Ovary (tissue), 9 donors: ENCODE results near the gene ENTR1. TPM values are rescaled to one million over a fixed set of nuclear protein-coding genes. Genes with fewer than 3 reads are reported as not detected.

Source experiments
- DNase-seq, 5 donors: peaks; one replicate each; pipeline ENCODE4 v3.0.0-alpha.2; 2019 to 2020
- H3K27ac ChIP-seq, 2 donors: fragments of 200-600 bp; one replicate each; pipeline versions ENCODE4 v1.5.1 to v1.8.0; 2019 to 2022
- H3K27me3 ChIP-seq: fragments of 200-600 bp; one replicate; pipeline ENCODE4 v1.8.0; 2022
- H3K36me3 ChIP-seq: fragments of 200-600 bp; sonication (generic); one replicate; pipeline ENCODE4 v1.5.1; 2019
- H3K4me1 ChIP-seq: one replicate; pipeline ENCODE4 v1.8.1; 2013; ENCODE audit warnings: mild to moderate bottlenecking, moderate library complexity; ENCODE audit not compliant: insufficient read depth
- H3K4me3 ChIP-seq: fragments of 200-600 bp; sonication (generic); one replicate; pipeline ENCODE4 v1.5.1; 2017
- H3K9me3 ChIP-seq, 2 donors: fragments of 200-600 bp in 1 of 2; sonication (generic) in 1 of 2; one replicate each; pipeline versions ENCODE4 v1.5.1 to v1.8.1; 2013 to 2019; ENCODE audit warnings: mild to moderate bottlenecking in 1 of 2, moderate library complexity in 1 of 2
- CTCF ChIP-seq, 3 donors: fragments of 450-650 bp in 2 of 3; fragments of 200-600 bp in 1 of 3; IDR thresholded peaks; one replicate each; pipeline versions ENCODE4 v1.5.1 to v1.8.0; 2016 to 2022; ENCODE audit warnings: antibody characterized with exemption in 3 of 3, mild to moderate bottlenecking in 1 of 3
- EP300 ChIP-seq: sonication (generic); formaldehyde crosslinking; IDR thresholded peaks from one replicate; pipeline ENCODE4 v1.6.1; 2017; ENCODE audit warnings: antibody characterized with exemption
- POLR2A ChIP-seq: fragments of 450-650 bp; IDR thresholded peaks from one replicate; pipeline ENCODE4 v1.6.1; 2017; ENCODE audit warnings: antibody characterized with exemption, mild to moderate bottlenecking, moderate library complexity
- WGBS, 3 donors: extraction: QIAGEN DNeasy Blood & Tissue Kit in 1 of 3; methylation state at CpG; one replicate each; pipeline versions ENCODE4 v1.1.5 to v1.1.7; 2013 to 2017; 5-methylcytosine and 5-hydroxymethylcytosine counted together
- intact Hi-C, 4 donors: fragments of 100-400 bp; cut with DNase I; formaldehyde crosslinking; loops; one replicate each; pipeline versions ENCODE4 v1.11.0 to v1.15.1; 2022 to 2023
- polyA plus RNA-seq, 2 donors: library from polyadenylated mRNA; stranded (reverse); fragments of 200-250 nt in 1 of 2; fragments of 350-450 nt in 1 of 2; fragmentation: Illumina TruSeq in 1 of 2; extraction: RNeasy Lipid Tissue Mini Kit (QIAGEN cat#74804) in 1 of 2; gene quantifications; one replicate each; pipeline ENCODE4 v1.2.3, GENCODE V29; 2013 to 2014
- total RNA-seq, 7 donors: library from RNA; depleted of rRNA in 2 of 7; stranded (reverse); fragments of >200 nt in 2 of 7; fragmentation: NEBNext Ultra II Directional in 3 of 7; extraction: Animal tissue kit (Norgen Biotek cat#: 25700) in 3 of 7; gene quantifications; one replicate each; pipeline versions ENCODE4 v1.1.0 to v1.2.4, GENCODE V29; 2016 to 2023
- donor health status: DM: no; HTN: no; CAD: no; lungs with moderate emphysema.
- donor health status: DM: no; HTN: no; CAD: no.
- donor health status: Bipolar disorder and iron deficiency.
- donor health status: DM: yes; HTN: yes; CAD: no.
- donor health status: DM: no; HTN: no; CAD: no.
- donor health status: DM: yes; HTN: yes; CAD: no.

ENTR1 gene
- total and polyA plus RNA-seq, 9 donors: 19.3 to 52.5 (median 27.2) TPM

GRCh38 chr9:136379891-136380290 is 30.5 kb downstream of the ENTR1 start:
- DNase-seq: no peak

GRCh38 chr9:136379401-136379800 is 31.0 kb downstream of the ENTR1 start:
- H3K4me1 ChIP-seq: no peaks in the 10 kb centered on the region

More at GRCh38 chr9:136379891-136380290, 30.5 kb downstream of the ENTR1 start:
- TF ChIP-seq EP300 (no peak), POLR2A (no peak), CTCF (IDR thresholded peaks at IDR 0.05) (no peak)
- Histone ChIP-seq H3K27ac (no peak overlapping the region), H3K4me1 (no peaks in the 10 kb centered on the region), H3K9me3 (no peaks in the 10 kb centered on the region), H3K4me3 (no peak overlapping the region), H3K27me3 (no peaks in the 10 kb centered on the region), H3K36me3 (no peaks in the 10 kb centered on the region)
- WGBS, 3 donors: 67 to 84% (median 81%) methylated on average over 9 to 11 of the region's 11 CpGs
- intact Hi-C loops: loop anchor here in 1 of 4 donors (10.0 kb wide), 1 partner anchor 235 kb away; no protein-coding TSS in a partner anchor

GRCh38 chr9:136379003-136379287 is 31.5 kb downstream of the ENTR1 start:
- H3K27me3 ChIP-seq: no peaks in the 10 kb centered on the region
- no peaks in the 10 kb centered on the region for H3K9me3 ChIP-seq
- no peak overlapping the region for H3K27ac ChIP-seq
- no peak overlapping the region for H3K4me3 ChIP-seq
- intact Hi-C loops: no loop called here
- no peak for TF ChIP-seq EP300
- no peak for TF ChIP-seq POLR2A
- no peak for TF ChIP-seq CTCF (IDR thresholded peaks at IDR 0.05)
- 83 to 85% (median 83%) methylated on average over 17 to 18 of the region's 18 CpGs for WGBS, 3 donors
- DNase-seq: no peak
- H3K36me3 ChIP-seq: no peaks in the 10 kb centered on the region
- H3K4me1 ChIP-seq: no peaks in the 10 kb centered on the region

More at GRCh38 chr9:136379401-136379800, 31.0 kb downstream of the ENTR1 start:
- Histone ChIP-seq H3K36me3 (no peaks in the 10 kb centered on the region), H3K4me3 (no peak overlapping the region), H3K27ac (no peak overlapping the region), H3K27me3 (no peaks in the 10 kb centered on the region), H3K9me3 (no peaks in the 10 kb centered on the region)
- no peak for TF ChIP-seq EP300
- no peak for TF ChIP-seq POLR2A
- TF ChIP-seq CTCF (IDR thresholded peaks at IDR 0.05): no peak
- 88 to 95% (median 93%) methylated on average over 10 to 11 of the region's 11 CpGs for WGBS, 3 donors
- no peak for DNase-seq
- intact Hi-C loops: no loop called here

- H3K36me3 ChIP-seq: no peaks in the 10 kb centered on the region
- H3K4me3 ChIP-seq: no peak overlapping the region
- intact Hi-C loops: no loop called here
- no peaks in the 10 kb centered on the region for H3K4me1 ChIP-seq
- H3K27ac ChIP-seq: no peak overlapping the region
- WGBS, 3 donors: 77 to 78% (median 78%) methylated on average over 28 of the region's 28 CpGs
- H3K9me3 ChIP-seq: no peaks in the 10 kb centered on the region
- H3K27me3 ChIP-seq: no peaks in the 10 kb centered on the region
- DNase-seq: no peak
- TF ChIP-seq POLR2A (no peak), CTCF (IDR thresholded peaks at IDR 0.05) (no peak), EP300 (no peak)
Observed at GRCh38 chr9:136378170-136379002, 32.0 kb downstream of the ENTR1 start.
